Transverse colon (tissue), 4 donors: ENCODE results near the gene HSPG2. TPM values are rescaled to one million over a fixed set of nuclear protein-coding genes. Genes with fewer than 3 reads are reported as not detected.
"Not testable (repeated sequence)": the region's sequence is repeated elsewhere in the genome, so short reads cannot be mapped to it uniquely, and the experiment has no call there.

Source experiments
- DNase-seq: peaks from one replicate; pipeline ENCODE4 v3.0.0-alpha.2; 2019
- H3K27ac ChIP-seq, 4 donors: fragments of 200-600 bp; sonication (generic); 2 replicates each; pipeline ENCODE4 v1.5.1; 2016 to 2018; ENCODE audit warnings: inconsistent platforms in 4 of 4
- H3K27me3 ChIP-seq: fragments of 200-600 bp; sonication (generic); 2 replicates; pipeline ENCODE4 v1.5.1; 2017; ENCODE audit warnings: inconsistent platforms
- H3K36me3 ChIP-seq, 4 donors: fragments of 200-600 bp; sonication (generic); 2 replicates each; pipeline ENCODE4 v1.5.1; 2017 to 2019; ENCODE audit warnings: inconsistent platforms in 4 of 4
- H3K4me1 ChIP-seq, 4 donors: fragments of 200-600 bp; sonication (generic); 2 replicates each; pipeline ENCODE4 v1.5.1; 2017 to 2020; ENCODE audit warnings: inconsistent platforms in 4 of 4
- H3K4me3 ChIP-seq, 4 donors: fragments of 200-600 bp; sonication (generic); 1 replicate in 1 of 4; 2 replicates in 3 of 4; pipeline versions ENCODE4 v1.5.1 to v1.6.1; 2017 to 2019; ENCODE audit warnings: inconsistent platforms in 4 of 4
- H3K9me3 ChIP-seq, 2 donors: fragments of 200-600 bp; sonication (generic); 2 replicates each; pipeline ENCODE4 v1.5.1; 2017 to 2019; ENCODE audit warnings: inconsistent platforms in 2 of 2
- EP300 ChIP-seq: sonication (generic); formaldehyde crosslinking; IDR thresholded peaks from one replicate; pipeline ENCODE4 v1.6.1; 2017; ENCODE audit warnings: antibody characterized with exemption, low read depth
- POLR2A ChIP-seq: fragments of 450-650 bp; IDR thresholded peaks from one replicate; pipeline ENCODE4 v1.6.1; 2016; ENCODE audit warnings: antibody characterized with exemption, mild to moderate bottlenecking, moderate library complexity
- POLR2AphosphoS5 ChIP-seq, 3 donors: sonication (generic); formaldehyde crosslinking; IDR thresholded peaks; one replicate each; pipeline ENCODE4 v1.6.1; 2016; ENCODE audit warnings: antibody characterized with exemption in 3 of 3
- WGBS, 2 donors: methylation state at CpG; one replicate each; pipeline ENCODE4 v1.1.5; 2018; ENCODE audit warnings: low coverage in 1 of 2; 5-methylcytosine and 5-hydroxymethylcytosine counted together
- in situ Hi-C, 4 donors: fragments of 200-750 bp; cut with MboI; loops; one replicate each; pipeline versions ENCODE4 v1.15.0 to v1.15.1; 2017; ENCODE audit warnings: low sequenced_read_pairs in 3 of 4, low pct_ligation_motif_present in 1 of 4, low pct_unique_long_range_greater_than_20kb in 1 of 4
- intact Hi-C: fragments of 100-400 bp; cut with DNase I; formaldehyde crosslinking; loops from one replicate; pipeline ENCODE4 v1.15.1; 2023; ENCODE audit warnings: low total_unique reads
- total RNA-seq, 4 donors: library from RNA; depleted of rRNA; stranded (reverse); fragments of >200 nt; gene quantifications; one replicate each; pipeline ENCODE4 v1.1.0, GENCODE V29; 2016
- TF ChIP-seq, protein P1 (sequence below), 5 experiments: fragments of 200-600 bp in 3 of 5; fragments of 450-650 bp in 2 of 5; sonication (generic) in 3 of 5; IDR thresholded peaks; 1 replicate in 2 of 5; 2 replicates in 3 of 5; pipeline ENCODE4 v1.5.1; 2016 to 2017; ENCODE audit warnings: antibody characterized with exemption in 5 of 5, inconsistent platforms in 3 of 5, mild to moderate bottlenecking in 2 of 5, moderate library complexity in 1 of 5

HSPG2 gene
- total RNA-seq, 4 donors from 2014 or later, result 107 to 343 (median 228) TPM

DNA sequence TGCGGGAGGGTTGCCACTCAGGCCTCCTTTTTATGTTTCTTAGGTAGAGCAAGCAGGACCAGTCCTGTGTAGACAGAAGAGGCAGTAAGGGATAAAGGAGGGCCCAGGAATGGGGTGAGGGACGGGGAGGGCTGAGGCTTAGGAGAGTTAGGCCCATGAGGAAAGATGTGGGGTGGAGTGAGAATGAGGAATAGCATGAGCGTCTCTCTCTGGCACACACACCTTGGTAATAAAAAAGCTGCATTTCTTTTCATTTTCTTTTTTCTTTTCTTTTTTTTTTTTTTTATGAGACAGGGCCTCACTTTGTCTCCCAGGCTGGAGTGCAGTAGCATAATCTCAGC lies 7.6 kb upstream of the HSPG2 start:
- Histone ChIP-seq H3K27me3 (no peaks in the 10 kb centered on the region), H3K4me1 (peaks cover 3 to 22% (median 15%) of the 10 kb centered on the region in 4 donors), H3K4me3 (no peak overlapping the region), H3K27ac (peak overlapping the region; percentile 45 to 98 (median 85)), H3K36me3 (no peaks in the 10 kb centered on the region), H3K9me3 (no peaks in the 10 kb centered on the region)
- in situ Hi-C loops (no loop called here), intact Hi-C loops (no loop called here)
- TF ChIP-seq EP300, result no peak
- no peak for TF ChIP-seq POLR2A
- 52 to 84% methylated on average over 2 to 3 of the region's 3 CpGs for WGBS, 2 donors
- no peak for DNase-seq

DNA sequence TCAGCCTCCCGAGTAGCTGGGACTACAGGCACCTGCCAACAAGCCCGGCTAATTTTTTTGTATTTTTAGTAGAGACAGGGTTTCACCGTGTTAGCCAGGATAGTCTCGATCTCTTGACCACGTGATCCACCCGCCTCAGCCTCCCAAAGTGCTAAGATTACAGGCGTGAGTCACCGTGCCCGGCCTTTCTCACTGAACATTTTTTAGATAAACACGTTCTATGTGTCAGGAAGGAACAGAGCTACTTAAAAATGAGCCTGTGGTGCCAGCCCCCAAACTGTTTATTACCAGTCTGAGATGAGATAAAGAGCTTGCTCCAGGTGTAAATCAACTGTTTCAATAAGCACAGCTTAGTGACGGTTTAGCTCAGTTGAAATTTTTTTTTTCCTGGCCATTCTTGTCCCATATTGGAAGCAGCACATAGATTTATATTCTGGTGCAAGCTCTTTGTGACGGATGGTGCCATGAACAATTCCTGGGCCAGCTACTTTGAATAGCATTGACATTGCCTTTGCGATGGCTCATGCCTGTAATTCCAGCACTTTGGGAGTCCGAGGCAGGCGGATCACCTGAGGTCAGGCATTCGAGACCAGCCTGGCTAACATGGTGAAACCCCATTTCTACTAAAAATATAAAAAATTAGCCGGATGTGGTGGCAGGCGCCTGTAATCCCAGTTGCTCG lies 6.0 kb upstream of the HSPG2 start:
- in situ Hi-C loops, H3K27me3 ChIP-seq, DNase-seq, H3K9me3 ChIP-seq, H3K4me3 ChIP-seq, intact Hi-C loops, H3K36me3 ChIP-seq: not testable (repeated sequence)
- peaks cover 7 to 32% (median 27%) of the 10 kb centered on the region in 4 donors for H3K4me1 ChIP-seq
- H3K27ac ChIP-seq, result peak overlapping the region; percentile 80 to 98 (median 85)
- 48 to 71% methylated on average over 10 to 19 of the region's 19 CpGs for WGBS, 2 donors

DNA sequence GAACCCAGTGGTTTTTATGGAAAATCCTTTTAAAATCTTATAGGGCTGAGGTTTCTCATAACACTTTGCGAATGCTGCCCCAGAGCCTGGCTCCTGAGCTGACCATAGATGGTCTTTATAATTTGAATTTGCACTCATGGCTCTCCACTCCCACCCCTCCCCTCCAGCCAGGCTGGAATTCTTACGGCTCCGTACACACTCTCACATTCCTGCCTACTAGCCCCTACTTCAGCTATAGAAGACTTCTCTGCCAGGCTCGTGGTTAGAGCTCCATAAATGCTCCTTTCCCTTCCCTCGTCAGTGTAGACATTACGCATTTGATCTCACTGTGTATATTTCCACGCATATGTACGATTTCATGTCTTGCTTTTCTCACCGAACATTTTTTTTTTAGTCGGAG lies 5.4 kb upstream of the HSPG2 start:
- DNase-seq, result no peak
- Histone ChIP-seq H3K4me1 (peaks cover 7 to 36% (median 30%) of the 10 kb centered on the region in 4 donors), H3K4me3 (no peak overlapping the region), H3K36me3 (no peaks in the 10 kb centered on the region), H3K9me3 (no peaks in the 10 kb centered on the region), H3K27me3 (no peaks in the 10 kb centered on the region), H3K27ac (peak overlapping the region; percentile 80 to 98 (median 85))
- in situ Hi-C loops, result no loop called here
- TF ChIP-seq POLR2AphosphoS5 (IDR thresholded peaks at IDR 0.05) (no peak), POLR2A (no peak), EP300 (no peak)
- intact Hi-C loops, result no loop called here
- WGBS, 2 donors, result 69% methylated on average over 10 of the region's 10 CpGs; no CpG with 5 or more reads in 1 of the 2 donors

- in situ Hi-C loops, result no loop called here
- H3K9me3 ChIP-seq, result no peaks in the 10 kb centered on the region
- H3K4me3 ChIP-seq, result no peak overlapping the region
- intact Hi-C loops, result no loop called here
- TF ChIP-seq POLR2A, result no peak
- no peak for TF ChIP-seq POLR2AphosphoS5 (IDR thresholded peaks at IDR 0.05)
- TF ChIP-seq EP300, result no peak
- TF ChIP-seq, protein P1, sequence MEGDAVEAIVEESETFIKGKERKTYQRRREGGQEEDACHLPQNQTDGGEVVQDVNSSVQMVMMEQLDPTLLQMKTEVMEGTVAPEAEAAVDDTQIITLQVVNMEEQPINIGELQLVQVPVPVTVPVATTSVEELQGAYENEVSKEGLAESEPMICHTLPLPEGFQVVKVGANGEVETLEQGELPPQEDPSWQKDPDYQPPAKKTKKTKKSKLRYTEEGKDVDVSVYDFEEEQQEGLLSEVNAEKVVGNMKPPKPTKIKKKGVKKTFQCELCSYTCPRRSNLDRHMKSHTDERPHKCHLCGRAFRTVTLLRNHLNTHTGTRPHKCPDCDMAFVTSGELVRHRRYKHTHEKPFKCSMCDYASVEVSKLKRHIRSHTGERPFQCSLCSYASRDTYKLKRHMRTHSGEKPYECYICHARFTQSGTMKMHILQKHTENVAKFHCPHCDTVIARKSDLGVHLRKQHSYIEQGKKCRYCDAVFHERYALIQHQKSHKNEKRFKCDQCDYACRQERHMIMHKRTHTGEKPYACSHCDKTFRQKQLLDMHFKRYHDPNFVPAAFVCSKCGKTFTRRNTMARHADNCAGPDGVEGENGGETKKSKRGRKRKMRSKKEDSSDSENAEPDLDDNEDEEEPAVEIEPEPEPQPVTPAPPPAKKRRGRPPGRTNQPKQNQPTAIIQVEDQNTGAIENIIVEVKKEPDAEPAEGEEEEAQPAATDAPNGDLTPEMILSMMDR (IDR thresholded peaks at IDR 0.05), result no peak
- DNase-seq, result no peak
- H3K27ac ChIP-seq, result peak overlapping the region; percentile 80 to 98 (median 85)
- no peaks in the 10 kb centered on the region for H3K27me3 ChIP-seq
- 73 to 84% methylated on average over 5 of the region's 5 CpGs for WGBS, 2 donors
- peaks cover 7 to 38% (median 31%) of the 10 kb centered on the region in 4 donors for H3K4me1 ChIP-seq
- no peaks in the 10 kb centered on the region for H3K36me3 ChIP-seq
Measured at GRCh38 chr1:21941370-21941769, 4.3 kb upstream of the HSPG2 start.

DNA sequence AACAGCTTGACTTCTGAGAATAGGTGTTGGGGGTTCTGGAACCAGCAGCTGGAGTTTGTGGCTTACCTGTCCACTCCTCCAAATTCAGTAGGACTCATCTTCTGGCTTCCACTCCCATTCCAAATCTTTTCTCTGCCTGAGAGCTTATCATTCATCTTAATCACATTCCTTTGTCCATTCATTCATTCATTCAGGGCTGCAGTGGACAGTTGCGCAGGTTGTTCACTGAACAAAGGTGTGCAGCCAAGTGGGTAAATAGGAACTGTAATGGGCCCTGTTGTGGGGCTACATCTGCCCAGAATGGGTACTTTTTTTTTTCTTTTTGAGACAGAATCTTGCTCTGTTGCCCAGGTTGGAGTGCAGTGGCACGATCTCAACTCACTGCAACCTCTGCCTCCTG lies 3.4 kb upstream of the HSPG2 start:
- 95% methylated on average over 2 of the region's 2 CpGs; no CpG with 5 or more reads in 1 of the 2 donors for WGBS, 2 donors
- intact Hi-C loops, result no loop called here
- H3K4me3 ChIP-seq, result no peak overlapping the region
- peaks cover 7 to 47% (median 39%) of the 10 kb centered on the region in 4 donors for H3K4me1 ChIP-seq
- H3K36me3 ChIP-seq, result no peaks in the 10 kb centered on the region
- TF ChIP-seq, protein P1 (IDR thresholded peaks at IDR 0.05), result no peak
- TF ChIP-seq EP300 (no peak), POLR2A (no peak), POLR2AphosphoS5 (IDR thresholded peaks at IDR 0.05) (no peak)
- no peaks in the 10 kb centered on the region for H3K27me3 ChIP-seq
- in situ Hi-C loops, result no loop called here
- H3K9me3 ChIP-seq, result no peaks in the 10 kb centered on the region
- no peak for DNase-seq
- peak overlapping the region; percentile 80 to 98 (median 85) for H3K27ac ChIP-seq
